ENCODE measurements around the gene SYTL3. TPM values are rescaled to one million over a fixed set of nuclear protein-coding genes. Genes with fewer than 3 reads are reported as not detected.

Gene SYTL3
- total RNA-seq, 4 donors from 2014 or later = 4.8 to 23.1 (median 11.3) TPM

GRCh38 chr6:158764183-158764849 lies 114.5 kb downstream of the SYTL3 start:
- Histone ChIP-seq H3K9me3 (no peaks in the 10 kb centered on the region), H3K27ac (peak overlapping the region in 2 of 4 donors; percentile 61 to 68), H3K4me3 (no peak overlapping the region), H3K27me3 (no peaks in the 10 kb centered on the region), H3K36me3 (peaks cover 0 to 55% (median 0%) of the 10 kb centered on the region in 3 donors), H3K4me1 (no peaks in the 10 kb centered on the region)
- DNase-seq = peak in 1 of 3 donors; percentile 45
- TF ChIP-seq CTCF (IDR thresholded peaks at IDR 0.05) (no peak), POLR2A (IDR thresholded peaks at IDR 0.05) (no peak)

- H3K4me3 ChIP-seq = no peak overlapping the region
- no peaks in the 10 kb centered on the region for H3K4me1 ChIP-seq
- no peak overlapping the region for H3K27ac ChIP-seq
- H3K36me3 ChIP-seq = peaks cover 0 to 61% (median 0%) of the 10 kb centered on the region in 3 donors
- no peaks in the 10 kb centered on the region for H3K9me3 ChIP-seq
- TF ChIP-seq CTCF (IDR thresholded peaks at IDR 0.05) (no peak), POLR2A (IDR thresholded peaks at IDR 0.05) (no peak)
- H3K27me3 ChIP-seq = no peaks in the 10 kb centered on the region
- peak in 1 of 3 donors; percentile 43 for DNase-seq
These were observed 115.1 kb downstream of the SYTL3 start for GRCh38 chr6:158764926-158765325.

GRCh38 chr6:158765499-158766068 lies 115.7 kb downstream of the SYTL3 start:
- Histone ChIP-seq H3K4me3 (no peak overlapping the region), H3K27ac (no peak overlapping the region), H3K4me1 (no peaks in the 10 kb centered on the region), H3K27me3 (no peaks in the 10 kb centered on the region), H3K9me3 (no peaks in the 10 kb centered on the region), H3K36me3 (peaks cover 0 to 68% (median 4%) of the 10 kb centered on the region in 3 donors)
- TF ChIP-seq POLR2A (IDR thresholded peaks at IDR 0.05) (no peak), CTCF (IDR thresholded peaks at IDR 0.05) (no peak)
- peak in 1 of 3 donors; percentile 43 for DNase-seq

- TF ChIP-seq CTCF (IDR thresholded peaks at IDR 0.05) (no peak), POLR2A (IDR thresholded peaks at IDR 0.05) (no peak)
- Histone ChIP-seq H3K9me3 (no peaks in the 10 kb centered on the region), H3K27me3 (no peaks in the 10 kb centered on the region), H3K4me1 (no peaks in the 10 kb centered on the region), H3K27ac (peak overlapping the region in 1 of 4 donors; percentile 31), H3K4me3 (no peak overlapping the region), H3K36me3 (peaks cover 0 to 80% (median 7%) of the 10 kb centered on the region in 3 donors)
- DNase-seq = no peak
These were observed 117.0 kb downstream of the SYTL3 start for GRCh38 chr6:158766621-158767455.

- TF ChIP-seq POLR2A (IDR thresholded peaks at IDR 0.05) = no peak
- TF ChIP-seq CTCF (IDR thresholded peaks at IDR 0.05) = no peak
- DNase-seq = no peak
- Histone ChIP-seq H3K9me3 (no peaks in the 10 kb centered on the region), H3K27ac (peak overlapping the region in 1 of 4 donors; percentile 31), H3K27me3 (no peaks in the 10 kb centered on the region), H3K4me3 (no peak overlapping the region), H3K36me3 (peaks cover 0 to 86% (median 7%) of the 10 kb centered on the region in 3 donors), H3K4me1 (no peaks in the 10 kb centered on the region)
These were observed 117.9 kb downstream of the SYTL3 start for GRCh38 chr6:158767709-158768108.

Measured in Peyer's patch (tissue), 4 donors.